ENCODE measurements around the gene ATL1.
"Not testable (repeated sequence)": the region's sequence is repeated elsewhere in the genome, so short reads cannot be mapped to it uniquely, and the experiment has no call there.

The ATL1 gene

DNA sequence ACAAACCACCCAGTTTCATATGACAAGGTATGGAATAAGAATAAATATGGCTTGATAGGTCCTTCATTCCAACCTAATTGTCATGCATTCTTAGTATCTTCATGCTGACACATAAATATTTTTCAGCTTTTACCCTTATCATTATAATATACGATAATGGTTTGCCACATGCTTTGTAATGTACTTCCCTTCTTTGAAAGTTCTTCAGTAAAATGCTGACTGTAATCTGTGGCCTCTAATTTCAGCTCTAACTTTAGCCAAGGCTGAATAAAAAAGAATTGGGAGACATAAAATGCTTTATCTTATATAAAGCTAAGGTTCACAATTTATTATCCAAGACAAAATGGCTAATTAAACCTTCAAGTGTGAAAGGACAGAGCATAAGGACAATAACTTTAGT, 24.9 kb upstream of the ATL1 start:
- DNase-seq, result no peak

DNA sequence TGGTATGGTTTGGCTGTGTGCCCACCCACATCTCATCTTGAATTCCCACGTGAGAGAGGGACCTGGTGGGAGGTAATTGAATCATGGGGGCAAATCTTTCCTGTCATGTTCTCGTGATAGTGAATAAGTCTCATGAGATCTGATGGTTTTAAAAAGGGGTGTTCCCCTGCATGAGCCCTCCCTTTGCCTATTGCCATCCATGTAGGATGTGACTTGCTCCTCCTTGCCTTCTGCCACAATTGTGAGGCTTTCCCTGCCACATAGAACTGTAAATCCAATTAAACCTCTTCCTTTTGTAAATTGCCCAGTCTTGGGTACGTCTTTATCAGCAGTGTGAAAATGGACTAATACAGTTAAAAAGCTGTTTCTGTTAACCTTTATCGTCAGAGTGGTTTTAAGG, 21.9 kb upstream of the ATL1 start:
- not testable (repeated sequence) for DNase-seq

DNA sequence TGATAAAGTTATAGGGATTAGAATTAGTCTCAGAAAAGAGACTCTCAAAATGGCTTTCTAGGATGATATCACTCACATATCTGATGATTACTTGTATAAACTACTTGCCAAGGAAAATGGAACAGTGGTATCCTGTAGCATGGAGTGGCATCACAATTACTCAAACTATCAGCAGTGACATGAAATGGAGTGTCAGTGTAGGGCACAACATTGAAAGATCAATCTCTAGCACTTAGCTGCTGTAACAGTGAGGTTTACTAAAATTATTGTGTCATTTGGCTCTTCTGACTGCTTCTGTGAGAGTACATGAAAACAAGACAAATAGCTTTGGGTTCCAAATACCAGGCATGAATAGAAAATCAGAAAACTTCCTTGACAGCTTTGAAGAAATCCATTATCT, 20.9 kb upstream of the ATL1 start:
- no peak for DNase-seq

DNA sequence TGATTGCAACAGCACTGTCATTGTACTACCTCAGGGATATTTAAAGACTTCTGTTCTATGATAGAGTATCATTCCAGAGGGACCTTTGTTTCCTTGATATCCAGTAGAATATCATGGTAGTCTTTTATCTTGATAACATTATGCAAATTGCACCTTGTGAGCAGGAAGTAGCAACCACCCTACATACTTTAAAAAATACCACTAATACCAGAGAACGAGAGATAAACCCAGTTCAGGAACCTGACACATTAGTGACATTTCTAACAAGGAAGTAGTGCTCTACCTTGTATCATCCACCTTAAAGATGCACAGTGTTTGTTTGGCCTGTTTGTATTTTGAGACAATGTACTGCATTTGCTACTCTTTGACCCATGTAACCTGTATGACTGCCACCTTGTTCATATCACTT, 18.8 kb upstream of the ATL1 start:
- no peak for DNase-seq

DNA sequence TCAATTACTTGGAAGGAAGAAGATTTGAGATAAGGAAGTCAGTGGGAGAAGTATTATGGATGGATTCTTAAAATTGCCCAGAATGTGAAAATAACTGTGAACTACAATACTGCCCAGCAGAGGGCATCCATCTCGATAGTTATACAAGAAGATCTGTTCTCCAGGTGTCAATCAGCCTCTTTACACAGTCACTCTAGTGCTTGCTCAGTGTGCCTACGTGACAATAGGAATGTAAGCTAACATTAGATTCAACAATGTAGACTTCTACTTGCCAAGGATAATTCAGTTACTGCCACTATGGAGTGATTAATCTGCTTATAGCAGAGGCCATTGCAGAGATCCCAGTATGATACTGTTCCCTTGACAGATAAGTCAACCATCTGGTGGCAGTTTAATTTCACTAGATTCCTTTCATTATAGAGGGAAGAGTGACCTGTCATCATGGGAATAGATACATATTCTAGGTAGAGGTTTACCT, 17.0 kb upstream of the ATL1 start:
- DNase-seq, result no peak

DNA sequence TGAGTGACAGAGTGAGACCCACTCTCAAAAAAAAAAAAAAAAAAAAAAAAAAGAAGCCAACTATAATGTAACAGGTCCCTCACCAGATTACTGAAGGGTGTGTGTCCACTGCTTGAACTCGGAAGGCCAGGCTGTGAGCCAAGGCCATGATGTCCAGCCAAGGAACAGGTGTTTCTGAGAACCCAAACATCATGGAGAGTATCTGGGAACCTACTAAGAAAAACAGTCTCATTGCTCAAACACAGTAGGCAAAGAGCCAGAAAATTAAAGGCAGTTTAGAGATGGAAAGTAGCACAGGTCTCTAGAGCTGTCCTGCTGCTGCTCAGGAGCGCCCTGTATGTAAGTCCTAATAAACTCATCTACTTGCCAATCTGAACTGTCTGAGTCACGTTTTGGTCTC, 15.0 kb upstream of the ATL1 start:
- no peak for DNase-seq

GRCh38 chr14:50545618-50546017, 14.3 kb upstream of the ATL1 start:
- DNase-seq, result no peak

DNA sequence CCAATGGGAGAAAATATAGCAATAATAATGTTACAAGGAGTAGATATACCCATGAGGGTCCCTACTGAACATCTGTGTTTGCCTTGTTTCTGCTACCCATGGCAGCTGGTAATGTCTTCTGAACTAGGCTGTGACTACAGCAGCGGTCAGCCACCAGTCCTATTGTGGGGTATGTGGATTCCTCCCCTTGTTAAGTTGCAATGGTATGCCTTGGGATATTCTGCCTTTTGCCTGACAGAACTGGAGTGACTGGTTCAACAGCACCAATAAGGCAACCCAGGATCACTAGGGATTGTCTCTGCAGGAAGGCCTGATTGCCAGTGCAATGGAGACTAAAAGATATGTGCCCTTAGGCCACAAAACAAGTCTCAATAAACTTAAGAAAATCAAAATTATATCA, 9.7 kb upstream of the ATL1 start:
- DNase-seq, result no peak

DNA sequence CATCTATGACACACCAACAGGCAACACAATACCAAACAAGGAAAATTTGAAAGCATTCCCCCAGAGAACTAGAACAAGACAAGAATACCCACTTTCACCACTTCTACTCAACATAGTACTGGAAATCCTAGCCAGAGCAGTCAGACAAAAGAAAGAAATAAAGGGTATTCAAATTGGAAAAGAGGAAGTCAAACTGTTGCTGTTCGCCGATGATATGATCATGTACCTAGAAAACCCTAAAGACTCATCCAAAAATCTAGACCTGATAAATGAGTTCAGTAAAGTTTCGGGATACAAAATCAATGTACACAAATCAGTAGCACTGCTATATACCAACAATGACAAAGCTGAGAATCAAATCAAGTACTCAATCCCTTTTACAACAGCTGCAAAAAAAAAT, 8.1 kb upstream of the ATL1 start:
- no peak for DNase-seq

GRCh38 chr14:50552796-50553195, 7.1 kb upstream of the ATL1 start:
- not testable (repeated sequence) for DNase-seq

- no peak for DNase-seq
Measured at GRCh38 chr14:50560931-50561285, 963 bp downstream of the ATL1 start.

- DNase-seq, result no peak
Measured at GRCh38 chr14:50562841-50563240, 2.9 kb downstream of the ATL1 start.

GRCh38 chr14:50569714-50570274, 9.8 kb downstream of the ATL1 start:
- DNase-seq, result no peak

DNA sequence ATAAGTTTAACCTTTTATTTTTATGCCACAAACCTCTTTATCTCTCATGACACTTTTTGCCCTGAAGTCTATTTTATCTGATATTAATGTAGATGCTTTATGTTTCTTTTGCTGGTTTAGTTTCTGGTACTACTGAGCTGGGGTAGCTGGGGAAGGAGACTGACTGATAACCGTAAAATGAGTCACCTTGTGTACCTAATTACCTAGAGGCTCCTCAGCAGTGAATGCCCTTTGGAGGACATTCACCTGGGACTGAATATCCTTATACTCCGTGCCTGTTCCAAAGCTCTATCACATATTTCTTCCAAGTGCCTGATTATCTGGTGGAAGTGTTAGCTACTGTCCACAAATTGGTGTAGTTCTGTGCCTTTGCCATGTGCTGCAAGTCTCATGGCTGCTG, 13.9 kb downstream of the ATL1 start:
- DNase-seq, result no peak

DNA sequence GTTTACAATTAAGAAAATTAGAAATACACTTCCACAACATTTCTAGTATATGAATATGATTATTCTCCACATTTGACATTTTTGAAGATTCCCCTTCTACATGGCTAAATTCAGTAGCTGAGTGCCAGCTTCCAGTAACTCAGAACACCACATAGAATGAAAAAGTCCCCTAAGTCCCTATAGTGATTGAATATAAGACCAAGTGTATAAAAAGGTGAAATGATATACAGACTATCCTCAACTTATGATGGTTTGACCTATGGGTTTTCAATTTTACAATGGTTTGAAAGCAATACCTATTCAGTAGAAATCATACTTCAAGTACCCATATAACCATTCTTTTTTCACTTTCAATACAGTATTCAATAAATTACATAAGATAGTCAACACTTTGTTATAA, 15.8 kb downstream of the ATL1 start:
- no peak for DNase-seq

DNA sequence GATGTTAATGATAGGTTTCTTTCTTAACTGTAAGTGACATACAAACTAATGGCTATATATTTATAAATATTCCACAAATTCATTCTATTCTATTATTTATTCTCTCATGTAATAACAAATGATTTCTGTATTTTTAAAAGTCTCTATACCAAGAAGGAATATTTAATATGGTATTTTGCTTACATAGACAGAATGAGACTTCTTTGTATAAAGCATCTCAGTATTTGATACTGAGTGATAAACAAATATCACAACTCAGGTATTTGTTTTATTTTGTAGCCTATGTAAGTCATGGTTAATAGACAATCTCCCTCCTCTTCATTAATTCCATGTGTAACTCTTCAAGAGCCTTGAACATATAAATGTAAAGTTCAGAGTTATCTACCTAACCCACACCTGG, 18.0 kb downstream of the ATL1 start:
- no peak for DNase-seq

GRCh38 chr14:50578433-50578832, 18.5 kb downstream of the ATL1 start:
- DNase-seq, result no peak

GRCh38 chr14:50590464-50590863, 30.5 kb downstream of the ATL1 start:
- no peak for DNase-seq

DNA sequence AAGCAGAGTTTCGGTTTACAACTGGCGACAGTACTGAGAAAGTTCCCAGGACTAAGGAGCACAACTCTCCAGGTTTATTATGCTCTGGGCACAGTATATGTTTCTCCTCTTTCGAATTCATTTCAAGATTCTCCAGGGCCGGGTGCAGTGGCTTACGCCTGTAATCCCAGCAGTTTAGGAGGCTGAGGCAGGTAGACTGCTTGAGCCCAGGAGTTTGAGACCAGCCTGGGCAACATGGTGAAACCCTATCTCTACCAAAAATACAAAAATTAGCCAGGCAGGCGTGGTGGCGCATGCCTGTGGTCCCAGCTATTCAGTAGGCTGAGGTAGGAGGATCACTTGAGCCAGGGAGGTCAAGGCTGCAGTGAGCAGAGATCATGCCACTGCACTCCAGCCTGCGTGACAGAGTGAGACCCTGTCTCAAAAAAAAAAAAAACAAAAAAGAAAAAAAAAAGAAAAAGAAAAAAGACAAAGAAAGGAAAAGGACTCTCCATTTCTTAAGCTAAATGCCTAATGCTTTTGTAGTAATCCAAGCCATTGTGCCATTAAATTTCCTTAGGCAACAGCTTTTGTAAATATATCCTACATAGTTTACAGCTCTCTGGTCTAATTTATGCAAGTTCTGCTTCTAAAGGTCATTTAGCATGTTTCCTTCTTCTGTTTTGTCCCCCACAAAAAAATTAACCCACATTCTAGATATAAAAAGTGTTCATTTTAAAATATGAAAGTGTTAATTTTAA, 34.8 kb downstream of the ATL1 start:
- no peak for DNase-seq

- no peak for DNase-seq
Measured at GRCh38 chr14:50598765-50599164, 38.8 kb downstream of the ATL1 start.

DNA sequence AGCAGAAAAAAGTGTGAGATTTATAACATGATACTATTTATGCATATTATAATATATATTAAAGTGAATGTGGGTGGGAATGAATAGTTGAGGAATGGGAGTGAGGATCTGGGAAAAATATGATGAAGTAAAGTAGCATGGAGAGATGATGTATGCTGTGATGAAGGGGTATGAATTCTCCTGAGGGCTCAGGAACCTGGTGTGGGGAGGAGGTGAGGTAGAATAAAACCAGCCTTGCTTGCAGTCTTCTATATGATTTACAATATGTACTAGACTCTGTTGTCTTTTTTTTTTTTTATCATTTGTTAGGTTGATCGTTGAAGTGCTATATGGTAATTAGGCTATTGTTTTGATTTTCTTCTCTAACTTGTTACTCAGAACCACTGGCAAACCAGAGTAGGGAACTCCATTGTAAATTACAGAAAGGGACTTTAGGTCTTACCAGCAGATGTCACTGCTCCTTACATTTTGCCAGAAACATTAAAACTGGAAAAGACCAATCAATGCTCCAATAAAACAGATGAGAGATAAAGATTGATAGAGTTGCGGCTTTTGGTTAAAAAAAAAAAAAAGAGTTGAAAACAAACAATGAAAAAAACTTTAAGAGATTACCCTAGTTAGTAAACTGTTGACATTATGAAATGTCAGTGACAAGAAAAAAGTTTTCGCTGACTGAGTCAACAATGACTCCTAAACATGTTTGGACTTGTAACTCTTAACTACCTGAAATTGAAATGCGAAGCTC, 39.9 kb downstream of the ATL1 start:
- DNase-seq, result no peak

- DNase-seq, result no peak
Measured at GRCh38 chr14:50600849-50601248, 40.9 kb downstream of the ATL1 start.

DNA sequence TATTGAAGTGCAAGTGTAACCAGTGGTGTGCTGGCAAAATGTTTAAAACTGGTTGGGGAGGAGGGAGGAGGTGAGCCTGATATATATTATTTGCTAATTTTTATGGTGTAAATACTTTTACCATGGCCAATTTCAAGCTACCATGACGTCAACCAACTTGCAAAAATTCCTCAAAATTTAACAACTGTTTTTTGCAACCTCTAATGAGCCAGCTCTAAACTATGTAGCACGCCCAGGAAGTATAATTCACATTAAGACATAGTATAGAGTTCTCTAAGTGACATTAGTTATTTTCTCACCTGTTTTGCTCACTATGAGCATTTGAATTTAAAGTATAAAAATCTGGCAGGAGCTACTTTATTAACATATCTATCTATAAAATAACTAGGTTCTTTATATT, 41.4 kb downstream of the ATL1 start:
- no peak for DNase-seq

- DNase-seq, result no peak
Measured at GRCh38 chr14:50602035-50602434, 42.1 kb downstream of the ATL1 start.
